Fibroblast of mammary gland (primary cell): ENCODE data around the gene ZFR.
"Not testable (repeated sequence)": the region's sequence is repeated elsewhere in the genome, so short reads cannot be mapped to it uniquely, and the experiment has no call there.

ENCODE experiments used
- DNase-seq: peaks from one replicate; pipeline ENCODE4 v3.0.0-alpha.2; 2010; ENCODE audit warnings: low read depth
- H3K4me3 ChIP-seq: 2 replicates; pipeline ENCODE4 v1.5.1; 2011; ENCODE audit warnings: low read depth, mild to moderate bottlenecking, low read length, moderate library complexity; ENCODE audit not compliant: control insufficient read depth
- TF ChIP-seq, protein P1 (sequence below): conservative IDR thresholded peaks from 2 replicates; pipeline ENCODE4 v1.5.1; 2011; ENCODE audit warnings: low read depth, low read length, inconsistent platforms; ENCODE audit not compliant: control insufficient read depth, insufficient read depth

ZFR gene

DNA sequence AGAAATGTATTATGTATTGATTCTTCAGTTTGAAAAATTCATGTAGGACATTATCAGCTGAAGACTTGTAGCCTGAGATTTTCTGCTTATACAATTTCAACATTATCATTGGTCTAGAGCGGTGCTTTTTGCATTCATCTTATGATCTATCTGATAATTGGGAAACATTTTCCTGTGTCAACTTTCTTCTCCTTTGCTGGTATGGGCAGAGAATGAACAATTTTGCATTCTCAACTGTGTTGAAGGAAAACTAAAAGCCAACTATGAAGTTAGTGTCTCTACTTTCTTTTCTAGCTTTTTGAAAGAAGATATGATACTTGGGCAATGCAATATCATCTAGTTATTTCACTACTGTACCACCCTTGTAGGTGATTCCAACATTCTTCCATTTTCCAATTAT, 10.3 kb downstream of the ZFR start:
- no peak for DNase-seq
- TF ChIP-seq, protein P1, sequence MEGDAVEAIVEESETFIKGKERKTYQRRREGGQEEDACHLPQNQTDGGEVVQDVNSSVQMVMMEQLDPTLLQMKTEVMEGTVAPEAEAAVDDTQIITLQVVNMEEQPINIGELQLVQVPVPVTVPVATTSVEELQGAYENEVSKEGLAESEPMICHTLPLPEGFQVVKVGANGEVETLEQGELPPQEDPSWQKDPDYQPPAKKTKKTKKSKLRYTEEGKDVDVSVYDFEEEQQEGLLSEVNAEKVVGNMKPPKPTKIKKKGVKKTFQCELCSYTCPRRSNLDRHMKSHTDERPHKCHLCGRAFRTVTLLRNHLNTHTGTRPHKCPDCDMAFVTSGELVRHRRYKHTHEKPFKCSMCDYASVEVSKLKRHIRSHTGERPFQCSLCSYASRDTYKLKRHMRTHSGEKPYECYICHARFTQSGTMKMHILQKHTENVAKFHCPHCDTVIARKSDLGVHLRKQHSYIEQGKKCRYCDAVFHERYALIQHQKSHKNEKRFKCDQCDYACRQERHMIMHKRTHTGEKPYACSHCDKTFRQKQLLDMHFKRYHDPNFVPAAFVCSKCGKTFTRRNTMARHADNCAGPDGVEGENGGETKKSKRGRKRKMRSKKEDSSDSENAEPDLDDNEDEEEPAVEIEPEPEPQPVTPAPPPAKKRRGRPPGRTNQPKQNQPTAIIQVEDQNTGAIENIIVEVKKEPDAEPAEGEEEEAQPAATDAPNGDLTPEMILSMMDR, result no peak
- H3K4me3 ChIP-seq, result no peak overlapping the region

DNA sequence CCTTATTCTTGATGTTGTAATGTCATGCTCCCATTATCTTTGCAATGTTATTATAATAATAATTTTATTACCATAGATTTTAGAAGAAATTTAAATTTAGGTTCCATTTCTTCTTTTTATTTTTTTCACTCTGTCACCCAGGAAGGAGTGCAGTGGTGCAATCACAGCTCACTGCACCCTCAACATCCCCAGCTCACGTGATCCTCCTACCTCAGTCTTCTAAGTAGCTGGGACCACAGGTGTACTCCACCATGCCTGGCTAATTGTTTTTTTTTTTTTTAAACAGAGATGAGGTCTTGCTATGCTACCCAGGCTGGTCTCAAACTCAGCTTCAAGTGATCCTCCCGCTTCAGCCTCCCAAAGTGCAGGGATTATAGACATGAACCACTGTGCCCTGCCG, 11.9 kb downstream of the ZFR start:
- DNase-seq, result no peak
- TF ChIP-seq, protein P1, result no peak
- no peak overlapping the region for H3K4me3 ChIP-seq

DNA sequence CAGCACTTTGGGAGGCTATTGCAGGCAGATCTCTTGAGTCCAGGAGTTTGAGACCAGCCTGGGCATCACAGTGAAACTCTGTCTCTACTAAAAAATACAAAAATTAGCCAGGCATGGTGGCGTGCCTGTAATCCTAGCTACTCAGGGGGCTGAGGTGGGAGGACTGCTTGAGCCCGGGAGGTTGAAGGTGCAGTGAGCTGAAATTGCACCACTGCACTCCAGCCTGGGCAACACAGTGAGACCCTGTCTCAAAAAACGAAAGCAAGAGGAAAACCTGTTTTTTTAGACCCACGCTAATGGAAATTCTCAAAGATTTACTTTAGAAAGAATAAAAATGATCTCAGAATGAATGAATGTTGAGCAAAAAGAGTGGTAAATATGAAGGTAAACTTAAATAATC, 13.7 kb downstream of the ZFR start:
- DNase-seq, H3K4me3 ChIP-seq: not testable (repeated sequence)

DNA sequence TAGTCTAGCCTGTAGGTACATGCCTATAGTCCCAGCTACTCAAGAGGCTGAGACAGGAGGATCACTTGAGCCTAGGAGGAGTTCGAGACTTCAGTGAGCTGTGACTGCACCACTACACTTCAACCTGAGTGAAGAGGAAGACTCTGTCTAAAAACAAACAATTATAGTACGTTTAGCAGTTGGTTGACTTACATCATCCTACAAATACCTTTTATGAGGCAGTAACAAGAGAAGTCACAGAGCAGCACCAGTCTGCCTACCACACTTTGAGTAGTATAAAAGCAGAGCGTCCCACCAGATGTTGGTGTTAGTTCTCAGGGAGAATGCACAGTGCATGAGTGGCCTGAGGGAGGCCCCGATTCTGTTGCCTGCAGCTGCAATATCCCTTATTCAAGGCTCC, 16.1 kb downstream of the ZFR start:
- DNase-seq, result no peak
- TF ChIP-seq, protein P1, result no peak
- H3K4me3 ChIP-seq, result no peak overlapping the region

DNA sequence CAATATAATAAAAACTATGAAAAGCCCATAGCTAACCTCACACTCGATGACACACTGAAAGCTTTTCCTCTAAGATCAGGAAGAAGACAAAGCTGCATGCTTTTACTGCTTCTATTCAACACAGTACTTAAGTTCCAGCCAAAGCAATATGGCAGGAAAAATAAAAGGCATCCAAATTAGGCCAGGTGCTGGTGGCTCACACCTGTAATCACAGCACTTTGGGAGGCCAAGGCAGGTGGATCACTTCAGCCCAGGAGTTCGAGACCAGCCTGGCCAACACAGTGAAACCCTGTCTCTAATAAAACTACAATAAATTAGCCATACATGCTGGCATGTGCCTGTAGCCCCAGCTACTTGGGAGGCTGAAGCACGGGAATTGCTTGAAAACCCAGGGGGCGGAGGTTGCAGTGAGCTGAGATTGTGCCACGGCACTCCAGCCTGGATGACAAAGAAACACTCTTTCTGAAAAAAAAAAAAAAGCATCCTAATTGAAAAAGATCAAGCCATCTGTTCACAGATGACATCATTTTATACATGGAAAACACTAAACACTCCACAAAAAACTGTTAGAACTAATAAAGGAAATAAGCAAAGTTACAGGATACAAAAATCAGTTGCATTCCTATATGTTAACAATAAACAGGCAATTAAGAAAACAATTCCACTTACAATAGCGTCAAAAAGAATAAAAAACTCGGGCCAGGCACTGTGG, 17.9 kb downstream of the ZFR start:
- TF ChIP-seq, protein P1, result no peak
- H3K4me3 ChIP-seq, result no peak overlapping the region
- no peak for DNase-seq

DNA sequence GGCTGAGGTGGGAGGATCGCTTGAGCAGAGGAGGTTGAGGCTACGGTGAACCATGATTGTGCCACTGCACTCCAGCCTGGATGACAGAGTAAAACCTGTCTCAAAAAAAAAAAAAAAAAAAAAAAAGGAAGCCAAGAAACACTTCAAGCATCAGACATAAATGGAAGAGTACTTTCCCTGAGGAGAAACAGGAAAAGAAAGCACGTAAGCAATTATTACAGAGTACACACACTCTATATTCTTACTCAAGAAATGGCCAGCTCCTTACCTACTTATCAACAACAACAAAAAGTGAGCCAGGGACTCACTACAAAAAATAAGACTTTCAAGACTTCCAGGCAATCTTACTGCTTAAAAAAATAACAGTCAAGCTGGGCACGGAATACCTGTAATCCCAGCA, 21.8 kb downstream of the ZFR start:
- no peak overlapping the region for H3K4me3 ChIP-seq
- DNase-seq, result no peak
- TF ChIP-seq, protein P1, result no peak

DNA sequence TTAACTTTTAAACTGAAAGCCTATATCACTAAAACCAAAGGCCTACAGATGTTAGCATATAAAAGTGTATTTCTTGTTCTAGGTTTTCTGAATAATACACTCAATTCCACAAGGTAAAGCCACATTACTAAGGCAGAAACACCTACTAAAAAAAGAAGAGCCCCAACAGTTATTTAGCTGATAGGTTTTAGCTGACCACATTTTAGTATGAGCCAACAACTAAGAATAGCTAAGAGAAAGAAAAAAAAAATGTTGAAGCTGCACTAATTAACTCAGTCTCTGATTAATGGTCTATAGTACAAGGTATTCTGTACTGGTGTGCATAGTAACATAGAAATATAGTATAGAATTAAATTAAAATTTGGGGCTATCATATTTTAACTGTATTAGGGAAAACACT, 23.5 kb downstream of the ZFR start:
- DNase-seq, result no peak
- TF ChIP-seq, protein P1, result no peak
- H3K4me3 ChIP-seq, result no peak overlapping the region
